GM12878 (cell line): ENCODE results near the gene NONO. TPM values are rescaled to one million over a fixed set of nuclear protein-coding genes. Genes with fewer than 3 reads are reported as not detected.

Source experiments
- ATAC-seq: fragments of 200-7000 bp; cut with Tn5 transposase; 3 replicates; pipeline ENCODE4 v1.9.1; 2020; ENCODE audit warnings: mild to moderate bottlenecking, moderate library complexity
- BruUV-seq: library from RNA; stranded (reverse); fragments of 400-500 nt; replicated peaks from 2 replicates; lab custom pipeline; 2021; lab: Mats Ljungman, UMichigan
- CTCF ChIA-PET: fragments of 300-600 bp; sonication (Branson Sonifier 250); formaldehyde crosslinking; extraction: SDS; loops from one replicate; lab custom pipeline; 2021; ENCODE audit warnings: inconsistent platforms; lab: Yijun Ruan, JAX
- POLR2A ChIA-PET: fragments of 350-600 bp; formaldehyde crosslinking; extraction: SDS; loops from one replicate; lab custom pipeline; 2021; ENCODE audit warnings: inconsistent platforms; lab: Charles Lee
- RAD21 ChIA-PET: fragments of 300-600 bp; sonication (Branson Sonifier 250); formaldehyde crosslinking; loops from one replicate; lab custom pipeline; 2023; ENCODE audit warnings: antibody characterized with exemption; ENCODE audit not compliant: unreplicated experiment; lab: Charles Lee
- SMC1A ChIA-PET: fragments of 300-600 bp; sonication (Branson Sonifier 250); formaldehyde crosslinking; loops from one replicate; lab custom pipeline; 2023; ENCODE audit not compliant: unreplicated experiment, uncharacterized antibody; lab: Charles Lee
- DNase-seq: peaks from one replicate; pipeline ENCODE4 v3.0.0-alpha.2; 2011; ENCODE audit warnings: low read depth, low spot score
- FAIRE-seq: peaks from 3 replicates; lab custom pipeline; 2011; peaks lifted over from hg19 to GRCh38; lab: Jason Lieb, UNC
- H2AFZ ChIP-seq: 2 replicates; pipeline ENCODE4 v1.6.0; 2011; ENCODE audit warnings: low read depth, low read length, control low read depth; ENCODE audit not compliant: control insufficient read depth
- H3K27ac ChIP-seq: 2 replicates; pipeline ENCODE4 v1.5.1; 2011; ENCODE audit warnings: control low read depth; ENCODE audit not compliant: control insufficient read depth, insufficient read depth
- H3K27me3 ChIP-seq, 2 experiments: replicated peaks in 1 of 2; 2 replicates each; pipeline versions ENCODE4 v1.6.0 to v1.6.1; 2011; ENCODE audit warnings: low read length in 1 of 2; ENCODE audit not compliant: control insufficient read depth in 2 of 2, insufficient read depth in 2 of 2
- H3K36me3 ChIP-seq, 2 experiments: 2 replicates each; pipeline ENCODE4 v1.5.1; 2011; ENCODE audit warnings: low read length in 1 of 2; ENCODE audit not compliant: control insufficient read depth in 2 of 2, insufficient read depth in 2 of 2
- H3K4me1 ChIP-seq: 2 replicates; pipeline ENCODE4 v1.6.1; 2011; ENCODE audit warnings: mild to moderate bottlenecking, low read length, moderate library complexity, mixed read lengths; ENCODE audit not compliant: control insufficient read depth, insufficient read depth
- H3K4me2 ChIP-seq: 2 replicates; pipeline ENCODE4 v1.6.0; 2011; ENCODE audit warnings: control low read depth; ENCODE audit not compliant: control insufficient read depth, insufficient read depth
- H3K4me3 ChIP-seq: fragments of 200-600 bp; sonication (generic); 2 replicates; pipeline ENCODE4 v1.5.1; 2016
- H3K79me2 ChIP-seq: 2 replicates; pipeline ENCODE4 v1.6.0; 2011; ENCODE audit warnings: low read length; ENCODE audit not compliant: control insufficient read depth, insufficient read depth
- H3K9ac ChIP-seq: 2 replicates; pipeline ENCODE4 v1.8.0; 2011; ENCODE audit warnings: low read length, control low read depth, mixed read lengths; ENCODE audit not compliant: control insufficient read depth, insufficient read depth
- H3K9me3 ChIP-seq: replicated peaks from 3 replicates; pipeline ENCODE4 v1.5.1; 2011; ENCODE audit warnings: mild to moderate bottlenecking, low read length; ENCODE audit not compliant: control insufficient read depth, insufficient read depth
- H4K20me1 ChIP-seq: 2 replicates; pipeline ENCODE4 v1.6.0; 2011; ENCODE audit not compliant: control insufficient read depth, insufficient read depth
- ATF3 ChIP-seq: IDR thresholded peaks from 2 replicates; pipeline ENCODE4 v1.6.1; 2011; ENCODE audit warnings: low read depth, mild to moderate bottlenecking, low read length, moderate library complexity, borderline replicate concordance; ENCODE audit errors: extremely low read depth
- CBX5 ChIP-seq: sonication (generic); IDR thresholded peaks from 2 replicates; pipeline ENCODE4 v1.6.1; 2016; ENCODE audit warnings: low read depth, moderate library complexity, mild to moderate bottlenecking, inconsistent platforms
- GATAD2B ChIP-seq: fragments of 450-650 bp; conservative IDR thresholded peaks from 2 replicates; pipeline ENCODE4 v1.6.1; 2017; ENCODE audit warnings: low read depth, mild to moderate bottlenecking, moderate library complexity
- NKRF ChIP-seq: fragments of 450-650 bp; conservative IDR thresholded peaks from 2 replicates; pipeline ENCODE4 v1.6.1; 2017; ENCODE audit warnings: mild to moderate bottlenecking, moderate library complexity
- NR2C2 ChIP-seq: IDR thresholded peaks from 2 replicates; pipeline ENCODE4 v1.6.1; 2011; ENCODE audit warnings: borderline replicate concordance, low read depth; ENCODE audit not compliant: control insufficient read depth, insufficient read length
- PAX5 ChIP-seq: IDR thresholded peaks from 2 replicates; pipeline ENCODE4 v1.6.1; 2011; ENCODE audit warnings: low read depth, low read length, borderline replicate concordance
- PRDM15 ChIP-seq: fragments of 450-650 bp; formaldehyde crosslinking; IDR thresholded peaks from 2 replicates; pipeline ENCODE4 v1.4.0; 2020; ENCODE audit warnings: mild to moderate bottlenecking, moderate library complexity
- RCOR1 ChIP-seq: conservative IDR thresholded peaks from 2 replicates; pipeline ENCODE4 v1.6.1; 2012; ENCODE audit warnings: low read depth, low read length, improper control_type of control experiment
- TARDBP ChIP-seq: IDR thresholded peaks from 2 replicates; pipeline ENCODE4 v1.6.1; 2016; ENCODE audit warnings: borderline replicate concordance
- WGBS: methylation state at CpG from one replicate; pipeline ENCODE4 v1.1.6; 2016; ENCODE audit warnings: low lambda C conversion rate; ENCODE audit not compliant: insufficient replicate concordance, insufficient coverage; ENCODE audit errors: missing lambda C conversion rate; 5-methylcytosine and 5-hydroxymethylcytosine counted together
- in situ Hi-C: fragments of 300-500 bp; cut with MboI; formaldehyde crosslinking; loops from 9 replicates; pipeline ENCODE4 v1.14.3; 2018; ENCODE audit warnings: mixed read lengths
- intact Hi-C: fragments of 100-400 bp; cut with micrococcal nuclease; formaldehyde crosslinking; loops from one replicate; pipeline ENCODE4 v1.14.2; 2022; ENCODE audit not compliant: unreplicated experiment
- polyA plus RNA-seq, 11 experiments: library from polyadenylated mRNA; depleted of rRNA in 4 of 11; unstranded in 6 of 11; stranded (reverse) in 5 of 11; fragments of >200 nt; fragmentation: Nextera tagmentation in 4 of 11; fragmentation: Illumina TruSeq in 1 of 11; extraction: Ambion mirVana in 4 of 11; extraction: Trizol in 1 of 11; gene quantifications; 1 replicate in 1 of 11; 2 replicates in 10 of 11; pipeline versions ENCODE4 v1.2.1 to v1.2.3, GENCODE V29; 2011 to 2016; ENCODE audit warnings: inconsistent platforms in 2 of 11, missing spikeins in 2 of 11, low read depth in 1 of 11
- total RNA-seq, 4 experiments: library from RNA; depleted of rRNA in 3 of 4; stranded (reverse); fragments of >200 nt in 3 of 4; fragmentation: Illumina TruSeq in 1 of 4; extraction: Trizol in 1 of 4; gene quantifications; 2 replicates each; pipeline versions ENCODE4 v1.2.1 to v1.2.3, GENCODE V29; 2013 to 2021

NONO gene
- total and polyA plus RNA-seq, 10 of the 15 experiments (the other 5 are each of a cell fraction or from before 2014, with no cell fraction given): 206 to 505 (median 373) TPM

- no peaks in the 10 kb centered on the region; a peak in 1 of 4 replicates for H3K36me3 ChIP-seq
- no peak overlapping the region for H3K27ac ChIP-seq
- TSS peak; percentile 84 for BruUV-seq
- no peaks in the 10 kb centered on the region for H3K27me3 ChIP-seq
- SMC1A ChIA-PET: no interaction called here
- H4K20me1 ChIP-seq: no peaks in the 10 kb centered on the region
- intact Hi-C loops: no loop called here
- ATAC-seq (no peak), FAIRE-seq (no peak), DNase-seq (no peak)
- CTCF ChIA-PET: no interaction called here
- RAD21 ChIA-PET: no interaction called here
- H3K4me2 ChIP-seq: no peak overlapping the region
- no peaks in the 10 kb centered on the region for H3K9me3 ChIP-seq
- no peak overlapping the region for H3K4me3 ChIP-seq
- TF ChIP-seq NKRF (no peak), RCOR1 (no peak)
- H2AFZ ChIP-seq: no peak overlapping the region
- no peaks in the 10 kb centered on the region for H3K4me1 ChIP-seq
- 91% methylated on average over 3 of the region's 3 CpGs for WGBS
- in situ Hi-C loops: no loop called here
- POLR2A ChIA-PET: no interaction called here
- H3K9ac ChIP-seq: no peak overlapping the region
- H3K79me2 ChIP-seq: no peaks in the 10 kb centered on the region
Measured at GRCh38 chrX:71239781-71240180, 43.7 kb upstream of the NONO start.

- FAIRE-seq (no peak), ATAC-seq (no peak), DNase-seq (no peak)
- Histone ChIP-seq H3K4me1 (no peaks in the 10 kb centered on the region), H3K79me2 (no peaks in the 10 kb centered on the region), H3K9ac (no peak overlapping the region), H2AFZ (no peak overlapping the region), H3K4me3 (no peak overlapping the region), H3K27me3 (no peaks in the 10 kb centered on the region), H3K36me3 (peaks cover 0 to 4% of the 10 kb centered on the region in 2 experiments; a peak in 3 of 4 replicates), H3K4me2 (no peak overlapping the region), H3K27ac (no peak overlapping the region), H3K9me3 (no peaks in the 10 kb centered on the region), H4K20me1 (no peaks in the 10 kb centered on the region)
- in situ Hi-C loops: no loop called here
- POLR2A ChIA-PET: no interaction called here
- RAD21 ChIA-PET: no interaction called here
- SMC1A ChIA-PET: no interaction called here
- intact Hi-C loops: no loop called here
- CTCF ChIA-PET: no interaction called here
- BruUV-seq: no TSS peak
- 66% methylated on average over 6 of the region's 6 CpGs for WGBS
- TF ChIP-seq PAX5 (no peak), ATF3 (no peak), GATAD2B (no peak), NR2C2 (no peak), CBX5 (no peak), PRDM15 (CRISPR knock-in tag) (no peak), TARDBP (no peak)
Measured at GRCh38 chrX:71241301-71241700, 42.1 kb upstream of the NONO start.
